Measurements from ENCODE around the gene PLEKHH1. TPM values are rescaled to one million over a fixed set of nuclear protein-coding genes. Genes with fewer than 3 reads are reported as not detected.
"Not testable (repeated sequence)": the region's sequence is repeated elsewhere in the genome, so short reads cannot be mapped to it uniquely, and the experiment has no call there.

The PLEKHH1 gene
- total RNA-seq, 4 donors from 2014 or later: 2.4 to 10.2 (median 4.6) TPM

- Histone ChIP-seq H3K9me3 (no peaks in the 10 kb centered on the region), H3K27ac (peak within 1 kb of the TSS; percentile 90 to 97 (median 92)), H3K4me1 (peaks cover 0 to 23% (median 0%) of the 10 kb centered on the region in 4 donors), H3K27me3 (no peaks in the 10 kb centered on the region), H3K4me3 (peak within 1 kb of the TSS; percentile 90 to 95 (median 92)), H3K36me3 (no peaks in the 10 kb centered on the region)
- WGBS, 2 donors: 4 to 6% methylated on average over 32 to 72 of the region's 77 CpGs
- TF ChIP-seq POLR2A (IDR thresholded peaks at IDR 0.05) (peak; percentile 75 to 89), CTCF (IDR thresholded peaks at IDR 0.05) (peak; percentile 39 to 85 (median 62)), EP300 (IDR thresholded peaks at IDR 0.05) (peak; percentile 62 to 89)
- DNase-seq (ENCODE audit: low spot score in 2 of 2): peak; percentile 68 to 75
Observed at GRCh38 chr14:67599698-67600561, 66.8 kb downstream of the PLEKHH1 start, which contains the start of gene PIGH. TSS of gene PIGH (minus strand) at chr14:67600268. CDS start at chr14:67600203, 65 bp downstream.

GRCh38 chr14:67600562-67600974, 67.5 kb downstream of the PLEKHH1 start:
- WGBS, 2 donors: 89 to 90% methylated on average over 21 of the region's 21 CpGs
- Histone ChIP-seq H3K4me3 (peak overlapping the region; percentile 90 to 95 (median 92)), H3K4me1 (peaks cover 0 to 23% (median 0%) of the 10 kb centered on the region in 4 donors), H3K27ac (peak overlapping the region; percentile 90 to 97 (median 92))
- H3K9me3 ChIP-seq; H3K36me3 ChIP-seq; DNase-seq (ENCODE audit: low spot score in 2 of 2); H3K27me3 ChIP-seq: not testable (repeated sequence)

GRCh38 chr14:67602076-67602475, 69.0 kb downstream of the PLEKHH1 start:
- H3K27me3 ChIP-seq: no peaks in the 10 kb centered on the region
- H3K27ac ChIP-seq: no peak overlapping the region
- H3K4me1 ChIP-seq: peaks cover 0 to 23% (median 0%) of the 10 kb centered on the region in 4 donors
- TF ChIP-seq CTCF (IDR thresholded peaks at IDR 0.05) (no peak), POLR2A (IDR thresholded peaks at IDR 0.05) (no peak), EP300 (IDR thresholded peaks at IDR 0.05) (no peak)
- 61 to 69% methylated on average over 7 of the region's 7 CpGs for WGBS, 2 donors
- no peak overlapping the region for H3K4me3 ChIP-seq
- H3K36me3 ChIP-seq: no peaks in the 10 kb centered on the region
- no peaks in the 10 kb centered on the region for H3K9me3 ChIP-seq
- DNase-seq (ENCODE audit: low spot score in 2 of 2): no peak

GRCh38 chr14:67602995-67603545, 70.0 kb downstream of the PLEKHH1 start:
- H3K4me3 ChIP-seq: no peak overlapping the region
- H3K9me3 ChIP-seq: no peaks in the 10 kb centered on the region
- TF ChIP-seq CTCF (IDR thresholded peaks at IDR 0.05) (no peak), EP300 (IDR thresholded peaks at IDR 0.05) (no peak), POLR2A (IDR thresholded peaks at IDR 0.05) (no peak)
- H3K27ac ChIP-seq: no peak overlapping the region
- H3K36me3 ChIP-seq: no peaks in the 10 kb centered on the region
- peaks cover 0 to 19% (median 0%) of the 10 kb centered on the region in 4 donors for H3K4me1 ChIP-seq
- WGBS, 2 donors: 63 to 71% methylated on average over 5 of the region's 5 CpGs
- no peaks in the 10 kb centered on the region for H3K27me3 ChIP-seq
- DNase-seq (ENCODE audit: low spot score in 2 of 2): no peak

- Histone ChIP-seq H3K9me3 (no peaks in the 10 kb centered on the region), H3K4me3 (no peak overlapping the region), H3K27me3 (no peaks in the 10 kb centered on the region), H3K36me3 (no peaks in the 10 kb centered on the region), H3K4me1 (no peaks in the 10 kb centered on the region), H3K27ac (no peak overlapping the region)
- TF ChIP-seq CTCF (IDR thresholded peaks at IDR 0.05) (no peak), EP300 (IDR thresholded peaks at IDR 0.05) (no peak), POLR2A (IDR thresholded peaks at IDR 0.05) (no peak)
- DNase-seq (ENCODE audit: low spot score in 2 of 2): no peak
- 92 to 95% methylated on average over 5 of the region's 5 CpGs for WGBS, 2 donors
Observed at GRCh38 chr14:67607646-67608045, 74.6 kb downstream of the PLEKHH1 start.

Data from tibial nerve (tissue), 4 donors.